Measurements from ENCODE around the gene MMS22L.

GRCh38 chr6:97282726-97283617 lies at the start of gene MMS22L:
- peak; percentile 55 for TF ChIP-seq POLR2A (IDR thresholded peaks at IDR 0.05; ENCODE audit: low read depth, low read length)
- 0 out of 2 replicates have a peak, but pooled peaks have one; percentile 22 for TF ChIP-seq POLR2AphosphoS5 (IDR thresholded peaks at IDR 0.05; ENCODE audit: low read depth, low read length)
- peak; percentile 18; the same call in 1 of the 2 replicates for TF ChIP-seq POU2F2 (IDR thresholded peaks at IDR 0.05; ENCODE audit: low read depth, low read length)
- peak; percentile 62 for TF ChIP-seq SPI1 (IDR thresholded peaks at IDR 0.05; ENCODE audit: low read depth, low read length)
- no peak for TF ChIP-seq TAF1 (IDR thresholded peaks at IDR 0.05; ENCODE audit: low read depth, low read length)
- no peak for TF ChIP-seq PAX5 (IDR thresholded peaks at IDR 0.05; ENCODE audit: insufficient read depth, low read length, severe bottlenecking)
